T-helper 2 cell treated with Interferon-gamma antibody and Interleukin-4, amounts not matched to agents 100 ng/mL and 5 ng/mL, for 36 hours (primary cell): ENCODE measurements around the gene CAPG. TPM values are rescaled to one million over a fixed set of nuclear protein-coding genes. Genes with fewer than 3 reads are reported as not detected.
"Not testable (repeated sequence)": the region's sequence is repeated elsewhere in the genome, so short reads cannot be mapped to it uniquely, and the experiment has no call there.

ENCODE experiments used
- intact Hi-C: fragments of 100-400 bp; cut with micrococcal nuclease; formaldehyde crosslinking; loops from one replicate; pipeline ENCODE4 v1.15.1; 2023
- total RNA-seq: library from RNA; stranded (reverse); gene quantifications from 2 replicates; pipeline ENCODE4 v1.2.3, GENCODE V29; 2022

The CAPG gene
- total RNA-seq, 1 donor from 2014 or later: 407 TPM

DNA sequence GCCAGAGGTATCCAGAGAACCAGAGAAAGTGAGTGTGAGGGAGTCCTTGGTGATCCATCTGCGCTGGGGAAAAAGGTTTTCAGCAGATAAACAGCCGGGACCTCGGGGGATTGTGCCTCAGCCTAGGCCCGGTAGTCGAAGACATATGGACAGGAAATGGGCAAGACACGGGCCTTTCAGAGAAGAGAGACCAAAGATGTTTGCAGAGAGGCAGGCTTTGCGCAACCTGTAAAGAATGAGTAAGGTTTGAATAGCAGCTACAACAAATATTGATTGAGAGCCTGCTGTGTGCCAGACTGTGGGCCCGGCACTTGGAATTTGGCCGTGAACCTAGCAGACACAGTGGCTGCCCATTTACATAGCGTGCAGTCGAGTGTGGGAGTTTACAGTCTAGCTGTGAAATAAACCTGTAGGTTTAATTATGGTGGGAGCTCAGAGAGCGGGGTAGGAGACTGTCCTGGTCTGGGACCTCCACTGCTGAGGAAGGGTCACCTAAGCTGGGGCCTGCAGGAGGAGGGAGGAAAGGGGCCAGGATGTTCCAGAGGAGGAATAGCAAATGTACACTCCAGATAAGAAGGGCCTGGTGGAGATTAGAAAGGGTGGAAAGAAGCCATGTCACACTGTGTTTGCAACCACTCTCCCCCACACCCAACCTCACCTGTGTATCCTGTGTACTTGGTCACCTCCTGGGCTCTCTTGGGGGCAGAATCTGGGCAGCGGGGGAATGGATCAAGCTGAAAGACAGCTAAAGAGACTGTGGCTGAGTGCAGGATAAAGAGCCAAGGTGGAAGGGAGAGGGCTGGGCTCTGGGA lies 11.3 kb upstream of the CAPG start:
- intact Hi-C loops: no loop called here

DNA sequence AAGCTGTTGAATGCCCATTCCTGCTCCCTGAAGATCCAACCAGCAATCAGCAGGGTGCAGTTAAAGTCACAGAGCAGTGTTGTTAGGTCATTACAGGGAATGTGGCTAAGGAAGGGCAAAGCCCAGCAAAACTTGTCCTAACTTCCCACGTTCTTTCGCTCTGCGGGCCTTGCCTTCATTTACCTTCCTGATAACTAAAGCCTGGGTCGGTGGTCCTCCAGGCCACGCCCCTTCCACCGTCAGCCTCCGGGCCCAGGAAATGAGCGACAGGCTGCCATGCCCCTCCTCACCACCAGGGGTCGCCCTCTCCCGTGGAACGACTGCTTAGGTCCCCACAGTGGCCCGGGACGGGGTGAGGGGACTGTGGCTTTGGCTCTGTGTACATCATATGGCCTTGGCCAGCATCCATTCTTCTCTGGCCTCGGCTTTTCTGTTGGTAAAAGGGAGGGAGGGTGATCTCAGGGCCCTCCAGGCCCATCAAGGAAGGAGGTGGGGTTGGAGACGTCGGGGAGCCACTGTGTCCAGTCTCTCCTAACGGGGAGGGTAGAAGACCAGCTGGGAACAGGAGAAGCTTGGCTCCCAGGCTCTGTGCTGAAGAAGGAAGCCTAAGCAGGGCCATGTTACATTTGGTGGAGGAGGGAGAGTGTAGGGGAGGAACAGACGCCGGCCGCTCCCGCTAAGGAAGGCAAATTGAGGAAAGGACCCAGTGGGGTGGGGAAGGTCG lies 10.5 kb upstream of the CAPG start:
- intact Hi-C loops: loop anchor here (1.0 kb wide), 3 partner anchors 17 to 132 kb away; partner anchors contain the start of gene MAT2A

DNA sequence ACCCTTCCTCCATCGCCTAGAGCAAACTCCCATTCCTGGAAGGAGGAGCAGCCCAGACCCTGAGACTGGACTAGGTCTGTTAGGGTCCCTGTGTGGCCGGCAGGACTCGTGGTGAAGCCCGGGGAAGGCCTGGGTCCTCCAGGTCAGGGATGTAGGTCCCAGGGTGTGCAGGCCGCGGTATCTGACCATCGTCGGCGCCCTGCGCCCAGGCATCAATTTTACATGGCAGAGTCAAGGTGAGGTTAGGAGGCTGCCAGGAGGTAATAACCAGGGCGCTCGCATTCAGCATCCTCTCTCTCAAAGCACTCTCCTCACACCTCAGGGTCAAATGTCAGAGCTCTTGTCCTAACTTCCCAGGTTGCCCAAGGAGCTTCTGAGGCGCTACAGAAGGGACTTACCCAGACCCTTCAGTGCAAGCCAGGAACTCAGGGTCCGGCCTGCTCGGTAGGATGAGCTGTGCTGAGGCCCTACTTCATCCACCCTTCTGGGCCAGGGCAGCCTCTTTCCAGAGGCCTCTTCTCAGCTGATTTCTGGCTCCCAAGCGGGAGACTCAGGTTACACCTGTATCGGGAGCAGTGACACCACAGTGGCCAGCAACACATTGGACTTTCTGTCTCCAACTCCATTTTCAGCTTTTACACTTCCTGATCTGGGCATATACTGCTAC lies 9.0 kb upstream of the CAPG start:
- intact Hi-C loops: loop anchor here (2.0 kb wide), 1 partner anchor 28 kb away; no protein-coding TSS in a partner anchor

DNA sequence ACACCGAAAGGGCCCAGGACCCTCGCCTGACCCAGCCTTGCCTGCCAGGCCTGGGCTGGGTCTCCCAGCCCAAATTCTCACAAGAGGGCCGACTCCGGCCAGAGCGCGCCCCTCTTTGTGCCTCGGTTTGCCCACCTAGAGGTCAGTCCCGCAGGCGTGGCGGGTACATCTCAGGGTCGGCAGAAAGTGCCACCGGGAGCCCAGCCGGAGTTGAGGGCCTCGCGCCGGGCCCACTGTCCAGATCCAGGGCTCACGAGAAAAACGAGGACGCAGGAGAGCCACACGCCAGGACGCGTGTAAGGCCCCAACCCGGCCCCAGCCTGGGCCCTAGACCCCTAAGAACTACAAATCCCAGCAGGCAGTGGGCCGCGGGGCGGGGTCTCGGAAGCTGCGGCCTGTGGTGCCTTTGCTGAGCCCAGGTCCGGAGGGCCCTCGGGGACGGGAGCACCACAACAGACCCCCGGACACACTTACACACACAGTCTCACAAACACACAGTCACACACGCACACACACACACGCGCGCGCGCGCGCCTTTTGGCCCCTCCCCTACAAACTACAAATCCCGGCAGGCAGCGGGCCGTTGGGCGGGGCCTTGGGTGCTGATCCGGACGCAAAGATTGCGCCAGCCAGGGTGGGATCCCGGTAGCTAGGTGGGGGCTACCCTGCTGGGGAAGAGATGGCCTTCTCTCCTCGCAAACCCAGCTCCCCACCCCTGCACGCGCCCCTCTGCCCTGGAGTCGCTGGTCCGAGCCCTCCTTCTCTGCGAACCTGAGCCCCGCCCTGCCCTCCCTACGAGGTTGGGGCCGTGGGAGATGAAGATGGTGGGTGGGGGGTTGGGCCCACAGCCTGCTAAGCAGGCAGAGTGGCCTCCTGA lies 8.2 kb upstream of the CAPG start, which contains the start of gene SH2D6:
Gene SH2D6, plus strand, starts transcription at position 583 of the 877 bp plus-strand sequence. CDS start 10,752 bp downstream, outside the sequence.
- intact Hi-C loops: loop anchor here (1.0 to 2.0 kb wide), 3 partner anchors 28 to 90 kb away; partner anchors contain the start of genes ELMOD3 and RETSAT

DNA sequence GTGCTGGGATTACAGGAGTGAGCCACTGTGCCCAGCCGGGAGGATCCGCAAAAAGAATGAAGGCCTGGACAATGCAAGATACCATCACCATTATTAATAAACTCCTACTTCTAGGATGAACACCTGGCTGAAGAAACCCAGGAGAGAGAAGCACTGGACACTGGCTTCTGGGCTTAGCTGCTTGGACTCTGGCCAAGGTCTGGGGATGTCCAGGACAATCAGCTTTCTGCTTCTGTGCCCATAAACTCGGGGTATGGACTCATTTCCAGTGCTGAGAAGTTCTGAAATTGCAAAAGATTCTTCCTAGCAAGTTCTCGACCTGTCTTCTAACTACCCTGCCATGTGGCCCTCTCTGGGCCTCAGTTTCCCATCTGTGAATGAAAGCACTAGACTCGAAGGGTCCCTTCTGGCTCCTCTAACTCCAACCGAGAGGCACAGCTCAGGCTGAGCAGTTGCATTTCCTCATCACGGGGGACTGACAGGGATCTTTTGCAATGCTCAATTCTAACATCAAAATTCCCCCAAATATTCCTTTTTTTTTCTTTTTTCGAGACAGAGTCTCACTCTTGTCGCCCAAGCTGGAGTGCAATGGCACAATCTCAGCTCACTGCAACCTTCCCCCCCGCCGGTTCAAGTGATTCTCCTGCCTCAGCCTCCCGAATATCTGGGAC lies 5.9 kb upstream of the CAPG start:
- intact Hi-C loops: no loop called here

DNA sequence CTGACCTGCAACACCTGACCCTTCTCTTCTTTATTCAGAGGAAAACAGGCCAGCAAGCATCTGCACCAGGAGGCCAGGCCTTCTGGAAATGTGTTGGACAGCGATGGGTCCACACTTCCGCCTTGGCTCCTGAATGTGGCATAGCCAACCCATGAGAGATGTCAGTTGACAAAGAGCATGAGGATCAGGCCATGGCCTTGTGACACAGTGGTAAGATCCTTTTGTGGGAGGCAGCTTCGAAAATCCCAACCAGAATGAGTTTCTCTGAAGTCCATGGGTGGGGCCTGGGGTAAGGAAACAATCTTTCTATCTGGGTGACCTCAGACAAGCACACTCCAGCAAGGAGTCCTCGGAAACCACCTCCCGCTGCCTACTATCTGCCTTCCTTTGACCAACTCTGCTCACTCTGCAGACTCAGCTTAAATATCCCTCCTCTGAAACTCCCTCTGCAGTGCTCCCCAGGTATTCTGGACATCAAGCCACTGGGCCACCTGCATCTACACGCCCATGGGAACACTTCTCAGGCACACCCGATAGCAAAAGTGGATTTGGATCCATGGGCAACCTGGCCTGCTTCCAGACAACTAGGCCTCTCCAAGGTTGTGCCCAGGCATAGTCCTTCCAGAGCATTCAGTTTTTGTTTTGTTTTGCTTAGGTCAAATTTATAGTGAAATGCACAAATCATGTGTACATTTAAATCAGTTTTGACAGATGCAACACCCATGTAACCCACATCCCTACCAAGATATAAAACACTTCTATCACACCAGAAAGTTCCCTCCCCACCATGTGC lies 4.8 kb upstream of the CAPG start:
- intact Hi-C loops: no loop called here

DNA sequence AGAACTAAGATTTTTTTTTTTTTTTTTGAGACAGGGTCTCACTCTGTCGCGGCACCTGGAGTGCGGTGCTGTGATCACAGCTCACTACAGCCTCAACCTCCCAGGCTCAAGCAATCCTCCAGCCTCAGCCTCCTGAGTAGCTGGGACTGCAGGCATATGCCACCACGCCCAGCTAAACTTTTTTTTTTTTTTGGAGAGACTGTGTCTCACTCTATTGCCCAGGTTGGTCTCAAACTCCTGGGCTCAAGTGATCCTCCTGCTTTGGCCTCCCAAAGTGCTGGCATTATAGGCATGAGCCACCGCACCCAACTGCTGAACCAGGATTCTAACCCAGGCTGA lies 4.2 kb upstream of the CAPG start:
- intact Hi-C loops: not testable (repeated sequence)

DNA sequence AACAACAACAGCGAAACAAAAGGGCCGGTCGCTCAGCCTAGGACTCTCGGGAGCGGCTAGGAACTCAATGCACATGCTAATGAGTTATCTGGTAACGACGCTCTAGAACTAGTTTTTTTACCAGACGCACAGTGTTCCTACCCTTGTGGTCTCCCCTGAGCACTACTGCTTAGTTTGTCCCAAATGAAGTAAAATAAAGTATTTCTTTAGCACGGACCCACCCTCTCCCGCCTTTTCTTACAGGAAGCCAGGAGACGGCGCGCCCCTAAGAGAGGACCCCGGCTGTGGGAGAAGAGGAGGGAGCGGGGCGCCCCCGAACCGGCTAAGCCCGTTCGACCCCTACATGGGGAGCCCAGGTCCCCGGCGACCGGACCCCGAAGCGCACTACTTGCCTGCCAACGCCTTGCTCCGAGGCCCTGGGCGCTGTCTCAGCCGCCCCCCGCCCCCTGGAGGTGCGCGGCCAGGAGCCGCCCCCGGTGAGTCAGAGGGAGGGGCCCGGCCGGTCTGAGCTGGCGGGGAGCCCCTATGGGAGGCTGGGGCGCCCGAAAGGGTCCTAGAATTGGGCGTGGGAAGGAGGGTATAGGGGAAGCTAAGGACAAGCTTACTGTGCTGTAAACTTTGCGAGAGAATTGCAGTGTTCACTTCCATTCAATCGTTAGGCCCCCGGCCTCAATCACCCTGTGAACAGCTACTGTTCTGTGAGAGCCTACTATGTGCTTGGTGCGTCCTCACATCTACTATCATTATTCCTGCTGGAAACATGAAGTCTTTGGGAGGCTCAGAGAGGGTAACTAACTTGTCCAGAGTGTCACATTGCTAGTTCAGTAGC lies 3.6 kb upstream of the CAPG start:
- intact Hi-C loops: no loop called here

DNA sequence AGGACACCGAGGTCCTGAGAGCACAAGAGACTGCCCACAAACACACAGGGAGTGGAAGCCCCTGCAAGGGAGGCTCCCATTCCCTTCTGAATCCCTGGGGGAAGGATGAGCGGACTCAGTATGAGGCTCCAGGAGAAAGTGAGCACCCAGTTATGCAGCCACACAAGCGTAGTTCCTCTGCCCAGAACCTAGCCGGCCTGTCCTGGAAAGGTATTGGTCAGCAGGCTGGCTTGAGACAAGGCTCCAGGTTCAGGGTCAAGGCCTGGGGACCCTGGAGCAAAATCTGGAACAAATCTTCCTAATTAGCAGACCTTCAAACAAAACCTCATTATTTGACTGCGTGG lies 1.2 kb upstream of the CAPG start:
- intact Hi-C loops: no loop called here

DNA sequence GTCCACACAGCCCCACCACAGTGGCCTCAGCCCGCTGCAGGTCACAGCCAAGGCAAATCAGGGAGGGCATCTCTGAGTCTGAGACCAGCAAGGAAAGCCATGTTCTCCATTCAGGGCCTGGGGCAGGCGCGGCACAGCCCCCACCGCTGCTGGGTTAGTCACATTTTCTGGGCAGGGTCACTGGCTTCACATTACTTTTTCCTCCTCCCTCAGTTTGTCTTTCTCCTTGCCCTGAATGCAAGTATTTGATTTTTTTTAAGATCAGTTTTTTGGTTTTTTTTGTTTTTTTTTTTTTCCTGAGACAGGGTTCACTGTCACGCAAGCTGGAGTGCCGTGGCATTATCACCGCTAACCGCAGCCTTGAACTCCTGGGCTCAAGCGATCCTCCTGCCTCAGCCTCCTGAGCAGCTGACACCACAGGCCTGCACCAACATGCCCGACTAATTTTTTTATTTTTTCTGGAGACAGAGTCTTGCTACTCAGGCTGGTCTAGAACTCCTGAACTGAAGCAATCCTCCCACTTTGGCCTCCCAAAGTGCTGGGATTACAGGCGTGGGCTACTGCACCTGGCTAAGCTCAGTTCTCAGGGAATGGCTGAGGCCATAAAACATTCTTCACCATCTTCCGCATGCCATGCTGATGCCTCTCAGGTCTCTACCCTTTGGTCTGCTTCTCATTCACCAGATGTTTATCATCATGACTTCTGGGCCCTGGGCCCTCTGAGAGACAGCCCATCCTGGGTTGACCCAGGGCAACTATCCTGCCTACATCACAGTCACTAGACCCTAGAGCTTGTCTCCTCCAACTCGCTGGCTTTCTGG lies 628 bp upstream of the CAPG start:
- intact Hi-C loops: no loop called here

DNA sequence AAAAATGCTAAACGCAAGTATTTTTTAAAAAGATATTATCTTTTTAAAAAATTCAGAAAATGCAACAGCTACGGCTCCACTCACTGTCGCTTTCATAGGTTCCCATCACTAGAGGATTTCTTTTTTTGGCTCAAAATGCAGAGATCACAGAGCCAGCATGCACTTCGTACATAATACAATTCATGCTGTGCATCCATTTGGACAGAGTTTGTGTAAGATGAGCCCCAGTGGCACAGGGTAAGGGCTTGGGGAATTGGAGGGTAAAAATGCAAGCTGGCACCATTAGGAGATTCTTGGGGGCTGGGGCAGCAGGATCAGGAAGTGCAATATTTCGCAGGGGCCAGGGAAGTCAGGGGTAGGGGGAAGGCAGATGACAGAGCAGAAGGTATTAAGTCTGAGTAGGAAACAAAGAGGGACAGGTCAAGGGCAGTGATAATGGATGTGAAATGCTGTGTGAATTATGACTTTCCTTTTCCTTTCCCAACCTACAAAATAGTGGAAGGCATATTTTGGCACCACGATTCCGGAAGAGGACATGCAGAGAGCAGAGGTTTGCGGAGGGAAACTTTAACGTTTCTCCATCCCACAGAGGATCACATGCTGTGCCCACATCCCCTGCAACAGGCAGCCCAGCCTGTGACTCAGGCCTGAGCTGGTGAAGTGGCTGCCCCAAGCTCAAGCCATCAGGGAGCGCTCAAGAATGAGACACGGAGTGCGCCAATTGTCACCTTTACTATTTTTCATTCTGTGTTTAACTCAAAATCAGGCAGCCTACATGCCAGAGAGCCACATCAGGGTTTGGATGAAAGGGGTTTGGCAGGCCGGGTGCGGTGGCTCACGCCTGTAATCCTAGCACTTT lies 4.7 kb downstream of the CAPG start:
- intact Hi-C loops: no loop called here

DNA sequence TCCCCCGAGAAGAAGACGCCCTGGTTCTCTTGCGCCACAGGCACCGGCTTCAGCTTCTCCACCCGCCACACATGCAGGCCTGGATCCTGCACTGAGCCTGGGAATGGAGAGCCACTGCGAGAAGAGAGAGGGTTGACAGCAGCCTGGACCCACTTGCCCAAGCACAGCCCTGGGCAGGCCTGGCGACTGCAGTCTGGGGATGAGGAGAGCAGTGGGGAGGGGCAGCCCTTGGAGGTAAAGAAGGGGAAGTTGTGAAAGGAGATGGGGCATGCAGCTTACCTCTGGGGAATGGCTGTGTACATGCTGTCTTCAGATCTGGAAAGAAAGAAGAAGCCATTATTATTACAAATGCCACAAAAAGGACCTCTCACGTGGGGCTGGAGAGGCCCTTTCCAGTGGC lies 8.3 kb downstream of the CAPG start:
- intact Hi-C loops: no loop called here

DNA sequence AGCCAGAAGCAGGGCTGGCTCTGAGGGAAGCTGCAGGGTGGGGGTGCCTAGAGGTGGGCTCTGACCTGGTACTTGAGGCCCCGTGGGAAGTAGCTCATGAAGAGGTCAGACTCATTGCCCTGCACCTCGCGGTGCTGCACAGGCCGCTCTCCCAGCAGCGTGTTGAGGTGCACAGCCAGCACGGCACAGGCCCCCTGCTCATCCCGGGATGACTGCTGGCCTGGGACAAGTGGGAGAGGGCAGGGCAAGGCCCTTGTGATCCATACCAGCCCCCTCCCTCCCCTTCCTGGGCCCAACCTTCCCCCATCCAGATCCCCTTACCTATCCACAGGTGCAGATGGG lies 8.7 kb downstream of the CAPG start:
- intact Hi-C loops: no loop called here

DNA sequence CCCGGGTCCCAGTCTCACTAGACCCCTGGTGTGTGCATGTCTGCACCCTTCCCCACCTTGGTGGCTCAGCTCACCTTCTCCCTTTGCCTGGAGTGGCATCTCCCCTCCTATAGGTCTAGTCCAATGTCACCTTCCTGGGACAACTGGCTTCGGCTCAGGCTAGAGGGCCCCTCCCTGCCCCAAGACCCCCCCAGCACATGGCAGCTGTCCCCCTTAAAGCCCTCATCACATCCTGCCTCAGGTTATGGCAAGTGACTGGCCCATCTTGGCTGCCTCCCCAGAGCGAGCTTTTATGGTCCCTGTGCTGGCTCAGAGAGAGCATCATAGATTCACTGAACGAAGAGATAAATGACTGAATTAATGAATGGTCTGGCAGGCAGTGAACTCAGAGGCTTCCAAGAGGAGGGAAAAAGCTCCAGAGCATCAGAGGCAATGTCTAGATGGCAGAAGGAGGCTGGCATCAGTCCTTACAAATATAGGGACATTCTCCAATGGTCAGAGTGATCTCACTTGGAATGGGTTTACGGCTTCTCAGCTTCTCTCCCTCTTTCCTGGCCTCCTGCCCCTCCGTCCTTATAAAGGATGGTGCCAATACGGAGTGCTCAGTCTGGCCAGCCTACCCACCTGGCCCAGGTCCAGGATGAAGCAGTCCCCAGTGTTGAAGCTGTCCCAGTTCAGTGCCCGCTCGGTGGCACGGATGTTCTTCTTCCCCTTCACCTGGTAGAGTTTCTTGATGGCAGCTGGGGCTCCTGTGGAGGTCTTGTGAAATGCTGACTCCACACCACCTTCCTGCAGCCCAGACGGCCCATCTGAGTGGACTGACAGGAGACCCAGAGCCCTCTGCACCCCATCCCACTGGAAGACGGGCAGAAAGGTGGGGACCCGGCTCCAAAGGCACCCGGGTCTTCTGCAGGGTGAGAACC lies 9.4 kb downstream of the CAPG start:
- intact Hi-C loops: no loop called here

DNA sequence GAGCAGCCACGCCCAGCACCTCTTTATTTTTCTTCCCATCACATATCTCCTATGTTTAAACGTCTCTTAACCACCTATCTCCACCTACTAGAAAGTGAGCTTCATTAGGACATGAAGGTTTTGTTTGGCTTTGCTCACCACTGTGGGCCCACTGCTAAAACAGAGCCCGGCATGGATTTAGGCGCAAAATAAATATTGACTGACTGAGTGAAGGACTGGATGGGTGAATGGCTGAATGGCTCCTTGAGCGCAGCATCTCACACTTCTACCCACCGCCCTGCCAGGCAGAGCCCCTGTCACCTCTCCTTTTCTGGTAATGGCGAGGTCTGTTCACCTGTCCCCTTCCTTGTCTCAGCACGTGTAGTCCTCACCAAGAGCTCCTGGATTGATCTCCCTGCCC lies 10.1 kb downstream of the CAPG start:
- intact Hi-C loops: no loop called here

DNA sequence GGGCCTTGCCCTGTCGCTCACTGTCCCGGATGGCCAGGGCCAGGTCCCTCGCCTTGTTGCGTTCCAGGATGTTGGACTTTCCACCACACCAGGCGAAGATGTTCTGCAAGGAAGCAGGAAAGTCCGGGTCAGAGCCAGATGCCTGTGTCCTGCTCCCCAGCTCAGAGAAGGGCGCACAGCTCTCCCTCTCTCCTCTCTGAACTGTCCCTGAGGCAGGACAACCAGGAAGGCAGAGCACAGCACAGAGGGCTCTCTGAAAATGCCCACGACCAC lies 11.0 kb downstream of the CAPG start:
- intact Hi-C loops: no loop called here
